Neutrophil (primary cell): Measurements from ENCODE around the gene INSC.

Experiments used
- H3K27ac ChIP-seq: fragments of 200-600 bp; sonication (generic); 2 replicates; pipeline ENCODE4 v1.5.1; 2016; ENCODE audit warnings: mild to moderate bottlenecking, moderate library complexity
- H3K27me3 ChIP-seq: fragments of 200-600 bp; sonication (generic); 2 replicates; pipeline ENCODE4 v1.6.0; 2016; ENCODE audit warnings: mild to moderate bottlenecking
- H3K36me3 ChIP-seq: fragments of 200-600 bp; sonication (generic); 2 replicates; pipeline ENCODE4 v1.5.1; 2017
- H3K4me1 ChIP-seq, 2 experiments: fragments of 200-600 bp in 1 of 2; sonication (generic) in 1 of 2; 1 replicate in 1 of 2; 2 replicates in 1 of 2; pipeline versions ENCODE4 v1.5.1 to v1.6.1; 2013 to 2016; ENCODE audit warnings: low read depth in 1 of 2, low read length in 1 of 2, mild to moderate bottlenecking in 1 of 2, moderate library complexity in 1 of 2; ENCODE audit not compliant: control insufficient read depth in 1 of 2, insufficient read depth in 1 of 2
- H3K4me3 ChIP-seq, 2 experiments: fragments of 200-600 bp in 1 of 2; sonication (generic) in 1 of 2; 1 replicate in 1 of 2; 2 replicates in 1 of 2; pipeline ENCODE4 v1.5.1; 2013 to 2016; ENCODE audit warnings: low read depth in 1 of 2, low read length in 1 of 2, mild to moderate bottlenecking in 1 of 2, moderate library complexity in 1 of 2
- H3K9me3 ChIP-seq: fragments of 200-600 bp; sonication (generic); 2 replicates; pipeline ENCODE4 v1.5.1; 2016
- CTCF ChIP-seq: fragments of 200-600 bp; sonication (generic); IDR thresholded peaks from 2 replicates; pipeline ENCODE4 v1.5.1; 2016; ENCODE audit warnings: antibody characterized with exemption

INSC gene

GRCh38 chr11:15144347-15144746 lies 29.6 kb downstream of the INSC start:
- Histone ChIP-seq H3K27me3 (no peaks in the 10 kb centered on the region), H3K4me3 (no peak overlapping the region), H3K9me3 (no peaks in the 10 kb centered on the region), H3K27ac (no peak overlapping the region), H3K4me1 (peaks cover 0 to 9% of the 10 kb centered on the region in 2 experiments), H3K36me3 (no peaks in the 10 kb centered on the region)
- TF ChIP-seq CTCF, result no peak

GRCh38 chr11:15145151-15145550 lies 30.4 kb downstream of the INSC start:
- no peak overlapping the region for H3K4me3 ChIP-seq
- no peak for TF ChIP-seq CTCF
- no peak overlapping the region for H3K27ac ChIP-seq
- no peaks in the 10 kb centered on the region for H3K36me3 ChIP-seq
- no peaks in the 10 kb centered on the region for H3K9me3 ChIP-seq
- peaks cover 0 to 9% of the 10 kb centered on the region in 2 experiments for H3K4me1 ChIP-seq
- H3K27me3 ChIP-seq, result no peaks in the 10 kb centered on the region

GRCh38 chr11:15145615-15146014 lies 30.9 kb downstream of the INSC start:
- H3K4me3 ChIP-seq, result no peak overlapping the region
- H3K27me3 ChIP-seq, result no peaks in the 10 kb centered on the region
- peaks cover 0 to 9% of the 10 kb centered on the region in 2 experiments for H3K4me1 ChIP-seq
- H3K9me3 ChIP-seq, result no peaks in the 10 kb centered on the region
- H3K27ac ChIP-seq, result no peak overlapping the region
- H3K36me3 ChIP-seq, result no peaks in the 10 kb centered on the region
- TF ChIP-seq CTCF, result no peak

- Histone ChIP-seq H3K4me1 (peaks cover 0 to 9% of the 10 kb centered on the region in 2 experiments), H3K9me3 (no peaks in the 10 kb centered on the region), H3K27me3 (no peaks in the 10 kb centered on the region), H3K36me3 (no peaks in the 10 kb centered on the region), H3K27ac (no peak overlapping the region), H3K4me3 (no peak overlapping the region)
- TF ChIP-seq CTCF, result no peak
Observed at GRCh38 chr11:15146271-15147003, 31.7 kb downstream of the INSC start.

- H3K36me3 ChIP-seq, result no peaks in the 10 kb centered on the region
- no peaks in the 10 kb centered on the region for H3K9me3 ChIP-seq
- peaks cover 0 to 9% of the 10 kb centered on the region in 2 experiments for H3K4me1 ChIP-seq
- H3K27ac ChIP-seq, result no peak overlapping the region
- no peaks in the 10 kb centered on the region for H3K27me3 ChIP-seq
- TF ChIP-seq CTCF, result no peak
- H3K4me3 ChIP-seq, result no peak overlapping the region
Observed at GRCh38 chr11:15148169-15148568, 33.4 kb downstream of the INSC start.
